T-helper 17 cell (primary cell): ENCODE results near the gene PARD3. TPM values are rescaled to one million over a fixed set of nuclear protein-coding genes. Genes with fewer than 3 reads are reported as not detected.
A peak's percentile ranks its signal among the peaks of the same experiment; 100 is the strongest.

Experiments
- ATAC-seq: fragments of 150-1000 bp; cut with Tn5 transposase; 2 replicates; pipeline ENCODE4 v1.10.0; 2021; ENCODE audit warnings: mild to moderate bottlenecking, moderate library complexity
- DNase-seq, 3 donors: peaks; one replicate each; pipeline versions ENCODE4 v3.0.0 to v3.0.0-alpha.2; 2020 to 2021
- H3K9me3 ChIP-seq: one replicate; pipeline ENCODE4 v1.7.0; 2013; ENCODE audit warnings: low read length, mild to moderate bottlenecking; ENCODE audit not compliant: control insufficient read depth, poor library complexity, severe bottlenecking
- H3K27ac Mint-ChIP-seq: one replicate; pipeline ENCODE4 v1.8.0; 2022; ENCODE audit warnings: mild to moderate bottlenecking, moderate library complexity, mixed read lengths
- H3K27me3 Mint-ChIP-seq: one replicate; pipeline ENCODE4 v1.8.0; 2022; ENCODE audit warnings: mixed read lengths
- H3K36me3 Mint-ChIP-seq: one replicate; pipeline ENCODE4 v1.8.0; 2022; ENCODE audit warnings: low read depth, mixed read lengths
- H3K4me1 Mint-ChIP-seq: one replicate; pipeline ENCODE4 v1.8.0; 2022; ENCODE audit warnings: mild to moderate bottlenecking, mixed read lengths
- H3K4me3 Mint-ChIP-seq: one replicate; pipeline ENCODE4 v1.8.0; 2022; ENCODE audit warnings: mild to moderate bottlenecking, moderate library complexity, mixed read lengths
- total RNA-seq, 4 donors: library from RNA in 2 of 4; stranded (reverse) in 2 of 4; gene quantifications; one replicate each; pipeline ENCODE4 v1.2.3 and lab custom pipeline; 2022 to 2026

The PARD3 gene
- total RNA-seq, 2 donors from 2014 or later = 0.32 to 8.2 TPM

DNA sequence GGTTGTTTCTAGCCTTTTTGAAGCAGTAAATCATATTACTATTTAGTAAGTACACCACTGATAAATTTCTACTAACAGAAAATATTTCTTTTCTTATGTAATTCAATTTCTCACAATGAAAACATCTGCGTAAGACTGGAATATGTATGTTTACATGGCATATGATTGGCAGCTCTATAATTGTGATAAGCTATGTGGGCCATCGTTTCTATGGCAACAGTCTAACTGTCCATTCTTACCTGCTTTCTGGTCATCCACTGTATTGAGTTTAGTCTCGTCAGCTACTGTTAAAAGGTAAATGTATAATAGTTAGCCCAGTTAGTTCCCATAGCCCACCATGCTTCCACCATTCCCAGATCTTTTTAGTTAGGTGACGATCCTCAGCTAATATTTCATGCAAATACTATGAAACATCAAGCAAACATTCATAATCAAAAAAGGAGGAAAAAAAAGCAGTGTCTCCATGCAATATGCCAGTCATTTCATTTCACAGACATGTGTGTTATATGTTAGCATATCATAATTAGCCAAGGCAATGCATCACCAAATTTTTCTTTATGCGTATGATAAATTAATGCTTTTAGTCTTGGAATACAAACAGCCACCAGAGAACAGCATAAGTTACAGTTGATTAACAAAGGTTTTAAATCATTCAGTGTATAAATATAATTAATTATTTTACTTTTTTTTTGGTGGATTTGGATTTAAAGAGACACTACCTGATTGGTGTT is 479.0 kb downstream of the PARD3 start:
- Mint-ChIP-seq H3K4me3 (no peak overlapping the region), H3K36me3 (no peaks in the 10 kb centered on the region), H3K4me1 (peaks cover 10% of the 10 kb centered on the region), H3K27me3 (peaks cover 21% of the 10 kb centered on the region), H3K27ac (no peak overlapping the region)
- no peaks in the 10 kb centered on the region for H3K9me3 ChIP-seq
- no peak for DNase-seq
- no peak for ATAC-seq

DNA sequence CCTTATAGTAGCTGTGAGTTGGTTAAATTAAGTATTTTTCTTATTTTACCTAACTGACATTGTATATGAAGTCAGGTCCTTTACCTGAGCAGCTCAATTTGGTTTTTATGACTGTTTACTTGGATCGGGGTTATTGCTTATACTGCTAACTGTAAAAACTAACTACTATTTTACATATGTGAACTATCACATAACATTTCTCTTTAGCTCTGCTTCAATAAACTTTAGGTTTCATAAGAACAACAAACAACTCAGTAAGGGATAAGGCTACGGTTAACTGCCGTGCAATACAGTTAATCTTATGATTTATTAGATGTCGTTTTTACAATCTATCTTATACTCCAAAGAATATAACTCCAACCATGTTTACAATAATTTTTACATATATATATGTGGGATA is 480.2 kb downstream of the PARD3 start:
- no peak for ATAC-seq
- peaks cover 12% of the 10 kb centered on the region for H3K27me3 Mint-ChIP-seq
- no peak for DNase-seq
- peaks cover 2% of the 10 kb centered on the region for H3K4me1 Mint-ChIP-seq
- no peaks in the 10 kb centered on the region for H3K9me3 ChIP-seq
- no peak overlapping the region for H3K27ac Mint-ChIP-seq
- no peaks in the 10 kb centered on the region for H3K36me3 Mint-ChIP-seq
- H3K4me3 Mint-ChIP-seq = no peak overlapping the region

DNA sequence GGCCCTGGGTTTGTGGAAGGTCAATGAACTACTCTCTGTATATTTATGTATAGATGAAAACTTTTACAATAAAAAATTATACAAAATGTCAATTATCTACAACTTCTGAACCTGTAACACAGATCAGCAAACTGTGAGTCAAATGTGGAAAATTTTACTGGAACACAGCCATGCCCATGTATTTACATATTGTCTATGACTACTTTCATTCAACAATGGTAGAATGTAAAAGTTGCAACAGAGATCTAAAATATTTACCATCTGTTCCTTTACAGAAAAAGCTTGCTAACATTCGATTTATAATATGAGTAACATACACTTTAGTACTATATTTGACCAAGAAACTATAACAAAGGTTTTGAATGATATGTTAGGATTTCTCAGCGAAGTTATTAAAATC is 481.6 kb downstream of the PARD3 start:
- H3K27ac Mint-ChIP-seq = no peak overlapping the region
- peaks cover 11% of the 10 kb centered on the region for H3K27me3 Mint-ChIP-seq
- ATAC-seq (no peak), DNase-seq (no peak)
- no peaks in the 10 kb centered on the region for H3K9me3 ChIP-seq
- no peaks in the 10 kb centered on the region for H3K4me1 Mint-ChIP-seq
- H3K36me3 Mint-ChIP-seq = no peaks in the 10 kb centered on the region
- H3K4me3 Mint-ChIP-seq = no peak overlapping the region

DNA sequence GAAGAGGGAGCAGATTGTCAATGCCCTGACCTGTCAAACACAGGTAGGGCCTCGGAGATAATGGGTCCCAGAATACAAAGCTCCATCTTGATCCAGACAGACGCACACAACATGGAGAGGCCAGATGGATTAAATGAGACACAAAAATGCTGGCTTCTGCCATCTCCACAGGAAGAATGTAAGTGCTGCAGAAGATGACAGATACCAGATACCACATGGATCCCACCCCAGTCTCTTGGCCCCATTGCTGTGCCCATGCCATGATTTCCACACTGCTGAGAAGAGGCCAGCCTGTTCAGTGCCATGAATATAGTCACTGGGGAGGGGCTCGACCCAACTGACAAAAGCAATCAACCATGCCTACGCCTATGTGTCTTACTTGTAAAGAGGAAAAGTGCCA is 487.9 kb downstream of the PARD3 start:
- Mint-ChIP-seq H3K36me3 (no peaks in the 10 kb centered on the region), H3K4me3 (no peak overlapping the region), H3K27me3 (peaks cover 24% of the 10 kb centered on the region), H3K4me1 (peaks cover 2% of the 10 kb centered on the region), H3K27ac (no peak overlapping the region)
- H3K9me3 ChIP-seq = no peaks in the 10 kb centered on the region
- DNase-seq (no peak), ATAC-seq (no peak)

DNA sequence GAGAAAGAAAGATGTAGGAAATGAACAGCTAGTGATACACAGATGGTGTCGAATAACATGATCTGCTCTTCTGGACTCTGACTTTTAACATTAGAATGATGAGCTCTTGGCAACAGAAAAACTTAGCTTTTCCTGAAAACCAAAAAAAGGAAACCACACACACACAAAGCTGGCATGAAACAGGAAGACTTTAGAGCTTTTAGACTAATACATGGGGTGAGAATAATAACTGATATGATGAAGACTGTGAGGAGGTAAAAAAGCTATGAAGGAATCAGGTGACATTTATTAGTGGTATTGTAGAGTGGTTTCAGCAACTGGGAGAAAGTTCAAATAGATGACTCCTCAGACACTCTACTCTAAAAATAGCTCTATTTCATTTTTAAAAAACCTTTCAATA is 491.9 kb downstream of the PARD3 start:
- peaks cover 24% of the 10 kb centered on the region for H3K27me3 Mint-ChIP-seq
- no peak overlapping the region for H3K4me3 Mint-ChIP-seq
- peaks cover 2% of the 10 kb centered on the region for H3K4me1 Mint-ChIP-seq
- DNase-seq (no peak), ATAC-seq (no peak)
- no peaks in the 10 kb centered on the region for H3K9me3 ChIP-seq
- no peak overlapping the region for H3K27ac Mint-ChIP-seq
- no peaks in the 10 kb centered on the region for H3K36me3 Mint-ChIP-seq

DNA sequence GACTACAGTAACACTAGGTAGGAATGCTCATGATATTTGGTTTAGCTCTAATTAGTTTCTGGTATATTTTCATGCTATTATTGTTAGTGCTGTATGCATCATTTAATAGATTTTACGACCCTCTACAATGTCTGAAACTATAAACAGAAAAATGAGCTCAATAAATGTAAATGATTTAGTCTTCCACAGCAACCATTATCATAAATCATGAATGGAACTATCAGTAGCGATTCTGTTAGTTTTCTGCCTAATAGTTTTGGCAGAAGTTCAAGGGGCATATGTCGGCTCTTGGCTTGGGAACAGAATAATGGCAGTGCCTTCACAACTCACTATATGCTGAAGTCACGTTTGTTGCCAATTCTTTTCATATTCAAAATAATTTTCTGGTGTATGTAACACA is 494.8 kb downstream of the PARD3 start:
- no peak overlapping the region for H3K4me3 Mint-ChIP-seq
- H3K27me3 Mint-ChIP-seq = peaks cover 19% of the 10 kb centered on the region
- ATAC-seq (no peak), DNase-seq (no peak)
- peaks cover 2% of the 10 kb centered on the region for H3K4me1 Mint-ChIP-seq
- no peaks in the 10 kb centered on the region for H3K9me3 ChIP-seq
- H3K27ac Mint-ChIP-seq = no peak overlapping the region
- H3K36me3 Mint-ChIP-seq = no peaks in the 10 kb centered on the region

DNA sequence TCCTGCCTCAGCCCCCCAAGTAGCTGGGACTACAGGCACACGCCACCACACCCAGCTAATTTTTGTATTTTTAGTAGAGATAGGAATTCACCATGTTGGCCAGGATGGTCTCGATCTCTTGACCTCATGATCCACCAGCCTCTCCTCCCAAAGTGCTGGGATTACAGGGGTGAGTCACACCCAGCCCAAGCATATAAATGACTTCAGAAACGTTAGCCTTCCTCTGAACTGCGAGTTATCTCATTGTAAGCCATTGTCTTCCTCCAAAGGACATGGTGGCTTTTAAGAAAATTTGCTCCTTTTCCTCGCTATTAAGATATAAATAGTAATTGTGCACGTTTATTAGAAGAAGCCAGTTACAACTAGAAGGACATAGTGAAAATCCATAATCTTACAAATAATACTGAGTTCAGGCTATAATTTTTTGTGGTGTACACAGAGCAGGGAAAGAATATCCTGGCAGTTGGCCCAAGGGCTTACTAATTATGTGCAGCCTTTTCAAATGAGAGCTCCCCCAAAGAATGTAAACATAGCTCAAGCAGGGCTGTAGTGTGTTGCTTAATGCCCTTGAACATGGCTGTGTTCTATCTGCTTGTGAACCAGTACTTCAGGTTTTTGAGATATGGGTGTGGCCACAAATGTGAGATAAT is 495.8 kb downstream of the PARD3 start:
- Mint-ChIP-seq H3K27ac (no peak overlapping the region), H3K36me3 (no peaks in the 10 kb centered on the region), H3K4me1 (peaks cover 2% of the 10 kb centered on the region), H3K27me3 (peaks cover 19% of the 10 kb centered on the region), H3K4me3 (no peak overlapping the region)
- ATAC-seq (no peak), DNase-seq (no peak)
- no peaks in the 10 kb centered on the region for H3K9me3 ChIP-seq

- Mint-ChIP-seq H3K4me1 (peaks cover 4% of the 10 kb centered on the region), H3K27me3 (no peaks in the 10 kb centered on the region), H3K4me3 (no peak overlapping the region), H3K36me3 (no peaks in the 10 kb centered on the region), H3K27ac (no peak overlapping the region)
- no peak for DNase-seq
- H3K9me3 ChIP-seq = no peaks in the 10 kb centered on the region
- no peak for ATAC-seq
Measured at GRCh38 chr10:34316154-34316553, 498.9 kb downstream of the PARD3 start.

- DNase-seq (no peak), ATAC-seq (no peak)
- Mint-ChIP-seq H3K27ac (peak overlapping the region; percentile 41), H3K27me3 (no peaks in the 10 kb centered on the region), H3K4me3 (no peak overlapping the region), H3K4me1 (peaks cover 4% of the 10 kb centered on the region), H3K36me3 (no peaks in the 10 kb centered on the region)
- H3K9me3 ChIP-seq = no peaks in the 10 kb centered on the region
Measured at GRCh38 chr10:34314457-34314856, 500.6 kb downstream of the PARD3 start.

DNA sequence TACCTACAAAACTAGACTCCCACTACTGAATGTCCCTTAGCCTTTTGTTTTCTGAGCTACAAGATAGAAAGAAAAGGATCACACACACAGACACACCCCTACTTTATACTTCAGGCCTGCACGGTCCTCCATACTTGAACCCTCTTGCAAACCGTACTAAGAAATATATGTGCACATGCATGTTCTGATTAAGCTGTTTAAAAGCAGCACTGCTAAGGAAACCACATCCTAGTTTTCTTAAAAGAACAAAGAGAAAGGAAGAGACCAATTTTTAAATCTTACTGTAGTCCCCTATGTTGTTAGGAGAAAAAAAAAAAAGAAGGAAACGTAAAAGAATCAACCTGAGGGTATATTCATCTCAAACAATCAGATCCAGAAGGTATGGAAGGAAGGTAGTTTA is 501.2 kb downstream of the PARD3 start:
- H3K36me3 Mint-ChIP-seq = no peaks in the 10 kb centered on the region

GRCh38 chr10:34313353-34313752 is 501.7 kb downstream of the PARD3 start:
- no peaks in the 10 kb centered on the region for H3K27me3 Mint-ChIP-seq
- DNase-seq = no peak
- H3K9me3 ChIP-seq = no peaks in the 10 kb centered on the region
- H3K27ac Mint-ChIP-seq = no peak overlapping the region
- ATAC-seq = no peak
- H3K36me3 Mint-ChIP-seq = no peaks in the 10 kb centered on the region
- no peak overlapping the region for H3K4me3 Mint-ChIP-seq
- H3K4me1 Mint-ChIP-seq = peaks cover 4% of the 10 kb centered on the region

More for the DNA sequence above, 501.2 kb downstream of the PARD3 start:
- Mint-ChIP-seq H3K4me3 (no peak overlapping the region), H3K4me1 (peaks cover 4% of the 10 kb centered on the region), H3K27me3 (no peaks in the 10 kb centered on the region), H3K27ac (peak overlapping the region; percentile 41)
- no peaks in the 10 kb centered on the region for H3K9me3 ChIP-seq
- no peak for ATAC-seq
- no peak for DNase-seq

- H3K27ac Mint-ChIP-seq = no peak overlapping the region
- H3K4me1 Mint-ChIP-seq = peaks cover 4% of the 10 kb centered on the region
- no peaks in the 10 kb centered on the region for H3K36me3 Mint-ChIP-seq
- no peak for ATAC-seq
- no peaks in the 10 kb centered on the region for H3K9me3 ChIP-seq
- no peaks in the 10 kb centered on the region for H3K27me3 Mint-ChIP-seq
- no peak overlapping the region for H3K4me3 Mint-ChIP-seq
- DNase-seq = no peak
Measured at GRCh38 chr10:34311679-34312078, 503.4 kb downstream of the PARD3 start.

DNA sequence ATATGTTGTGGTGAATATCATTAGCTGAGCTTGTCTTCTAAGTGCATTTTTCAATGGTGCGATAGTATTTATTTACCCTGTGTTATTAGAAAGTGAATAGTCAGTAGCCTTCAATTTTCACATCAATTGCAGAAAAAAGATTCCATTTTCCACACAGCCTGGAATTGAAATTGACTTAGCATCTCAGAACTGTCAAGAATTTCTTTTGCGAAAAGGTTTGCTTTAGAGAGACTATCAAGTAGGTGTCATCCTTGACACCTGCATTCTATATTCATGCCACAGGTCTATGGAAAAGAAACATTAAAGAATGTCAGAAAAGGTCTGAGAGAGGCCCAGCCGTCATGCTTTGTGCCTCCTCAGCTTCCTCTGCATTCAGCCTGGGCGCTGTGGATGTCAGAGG is 504.9 kb downstream of the PARD3 start:
- Mint-ChIP-seq H3K4me1 (peaks cover 4% of the 10 kb centered on the region), H3K4me3 (no peak overlapping the region), H3K27me3 (no peaks in the 10 kb centered on the region), H3K36me3 (no peaks in the 10 kb centered on the region), H3K27ac (no peak overlapping the region)
- no peaks in the 10 kb centered on the region for H3K9me3 ChIP-seq
- ATAC-seq (no peak), DNase-seq (no peak)

GRCh38 chr10:34305189-34305588 is 509.9 kb downstream of the PARD3 start:
- Mint-ChIP-seq H3K27me3 (no peaks in the 10 kb centered on the region), H3K27ac (no peak overlapping the region), H3K4me3 (no peak overlapping the region), H3K36me3 (no peaks in the 10 kb centered on the region), H3K4me1 (no peaks in the 10 kb centered on the region)
- DNase-seq (no peak), ATAC-seq (no peak)
- H3K9me3 ChIP-seq = no peaks in the 10 kb centered on the region
